Liver (tissue), 9 donors: Measurements from ENCODE around the gene ROBO4. TPM values are rescaled to one million over a fixed set of nuclear protein-coding genes. Genes with fewer than 3 reads are reported as not detected.

Experiments
- DNase-seq: peaks from one replicate; pipeline ENCODE4 v3.0.0-alpha.2; 2017; ENCODE audit warnings: low spot score
- H3K27ac ChIP-seq, 2 donors: one replicate each; pipeline ENCODE4 v1.7.0; 2013; ENCODE audit warnings: inconsistent platforms in 2 of 2, low read length in 2 of 2, control low read depth in 1 of 2, low read depth in 1 of 2, mild to moderate bottlenecking in 1 of 2
- H3K27me3 ChIP-seq, 4 donors: one replicate each; pipeline versions ENCODE4 v1.6.1 to v1.7.0; 2013; ENCODE audit warnings: low read length in 3 of 4, inconsistent platforms in 1 of 4, mild to moderate bottlenecking in 1 of 4, moderate library complexity in 1 of 4; ENCODE audit not compliant: control insufficient read depth in 4 of 4, insufficient read depth in 4 of 4
- H3K36me3 ChIP-seq, 4 donors: one replicate each; pipeline versions ENCODE4 v1.6.1 to v1.7.0; 2013; ENCODE audit warnings: low read length in 3 of 4, mild to moderate bottlenecking in 3 of 4, low read depth in 1 of 4, moderate library complexity in 1 of 4; ENCODE audit not compliant: control insufficient read depth in 4 of 4, insufficient read depth in 3 of 4
- H3K4me1 ChIP-seq, 4 donors: one replicate each; pipeline versions ENCODE4 v1.6.1 to v1.7.0; 2013; ENCODE audit warnings: low read length in 3 of 4, mild to moderate bottlenecking in 3 of 4, moderate library complexity in 1 of 4; ENCODE audit not compliant: control insufficient read depth in 4 of 4, insufficient read depth in 4 of 4
- H3K4me3 ChIP-seq, 3 donors: one replicate each; pipeline versions ENCODE4 v1.6.1 to v1.7.0; 2013; ENCODE audit warnings: low read length in 3 of 3, control low read depth in 1 of 3, low read depth in 1 of 3, mild to moderate bottlenecking in 1 of 3
- H3K9ac ChIP-seq, 2 donors: one replicate each; pipeline ENCODE4 v1.7.0; 2013; ENCODE audit warnings: low read length in 2 of 2, mild to moderate bottlenecking in 2 of 2, moderate library complexity in 2 of 2, control low read depth in 1 of 2, low read depth in 1 of 2
- H3K9me3 ChIP-seq, 4 donors: one replicate each; pipeline versions ENCODE4 v1.6.1 to v1.7.0; 2013; ENCODE audit warnings: low read length in 3 of 4; ENCODE audit not compliant: control insufficient read depth in 4 of 4
- FOXA1 ChIP-seq: IDR thresholded peaks from 2 replicates; pipeline ENCODE4 v1.6.1; 2016; ENCODE audit warnings: antibody characterized with exemption
- GABPA ChIP-seq, 2 donors: IDR thresholded peaks in 1 of 2; conservative IDR thresholded peaks in 1 of 2; 2 replicates each; pipeline ENCODE4 v1.6.1; 2016; ENCODE audit warnings: antibody characterized with exemption in 2 of 2, mild to moderate bottlenecking in 1 of 2, moderate library complexity in 1 of 2
- HNF4A ChIP-seq, 2 donors: conservative IDR thresholded peaks; 2 replicates each; pipeline ENCODE4 v1.6.1; 2016; ENCODE audit warnings: antibody characterized with exemption in 2 of 2, mild to moderate bottlenecking in 2 of 2
- JUND ChIP-seq, 2 donors: IDR thresholded peaks; 2 replicates each; pipeline ENCODE4 v1.6.1; 2016; ENCODE audit warnings: antibody characterized with exemption in 2 of 2
- RXRA ChIP-seq, 2 donors: IDR thresholded peaks; 2 replicates each; pipeline ENCODE4 v1.6.1; 2017 to 2018; ENCODE audit warnings: antibody characterized with exemption in 2 of 2, mild to moderate bottlenecking in 1 of 2
- SP1 ChIP-seq: IDR thresholded peaks from 2 replicates; pipeline ENCODE4 v1.6.1; 2018; ENCODE audit warnings: antibody characterized with exemption, mild to moderate bottlenecking
- TAF1 ChIP-seq: conservative IDR thresholded peaks from 2 replicates; pipeline ENCODE4 v1.6.1; 2016; ENCODE audit warnings: antibody characterized with exemption, mild to moderate bottlenecking
- WGBS: extraction: QIAGEN DNeasy Blood & Tissue Kit; methylation state at CpG from one replicate; pipeline ENCODE4 v1.1.7; 2013; 5-methylcytosine and 5-hydroxymethylcytosine counted together
- polyA plus RNA-seq, 2 donors: library from polyadenylated mRNA; stranded (reverse) in 1 of 2; unstranded in 1 of 2; fragments of 200-250 nt in 1 of 2; fragments of >200 nt in 1 of 2; fragmentation: Nextera tagmentation in 1 of 2; extraction: Ambion mirVana in 1 of 2; gene quantifications; one replicate each; pipeline versions ENCODE4 v1.2.1 to v1.2.3, GENCODE V29; 2013 to 2015
- total RNA-seq, 2 donors: library from RNA; depleted of rRNA; stranded (reverse); fragments of >200 nt; gene quantifications; one replicate each; pipeline ENCODE4 v1.2.3, GENCODE V29; 2014
- TF ChIP-seq, protein P1 (sequence below): IDR thresholded peaks from 2 replicates; pipeline ENCODE4 v1.6.1; 2016; ENCODE audit warnings: antibody characterized with exemption, mild to moderate bottlenecking
- TF ChIP-seq, protein P2 (sequence below): IDR thresholded peaks from 2 replicates; pipeline ENCODE4 v1.6.1; 2016; ENCODE audit warnings: antibody characterized with exemption
- TF ChIP-seq, protein P3 (sequence below): IDR thresholded peaks from 2 replicates; pipeline ENCODE4 v1.6.1; 2016; ENCODE audit warnings: antibody characterized with exemption
- donor health status: healthy.
- donor health status: healthy.
- donor health status: healthy.
- donor health status: healthy.
- donor health status: healthy.

ROBO4 gene
- total and polyA plus RNA-seq, 4 donors = 2.5 to 17.2 (median 7.6) TPM

DNA sequence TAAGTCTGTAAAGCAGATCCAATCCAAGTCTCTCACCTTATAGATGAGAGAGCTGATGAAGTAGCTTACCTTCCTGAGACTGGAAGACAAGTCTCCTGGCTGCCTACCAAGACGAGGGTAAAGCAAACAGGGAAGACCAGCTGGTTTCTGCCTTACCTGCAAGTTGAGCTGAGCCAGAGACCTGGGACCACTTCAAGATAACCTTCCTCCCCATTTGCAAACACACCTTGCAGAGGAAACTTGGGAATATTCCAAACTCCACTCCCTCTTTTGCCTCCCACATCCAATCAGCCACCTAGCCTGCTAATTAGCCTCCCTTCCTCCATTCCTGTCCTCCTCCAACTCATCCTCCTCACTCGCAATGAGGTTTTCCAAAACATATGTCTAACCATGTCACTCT lies 55.8 kb downstream of the ROBO4 start (continued):
- TF ChIP-seq, protein P1, sequence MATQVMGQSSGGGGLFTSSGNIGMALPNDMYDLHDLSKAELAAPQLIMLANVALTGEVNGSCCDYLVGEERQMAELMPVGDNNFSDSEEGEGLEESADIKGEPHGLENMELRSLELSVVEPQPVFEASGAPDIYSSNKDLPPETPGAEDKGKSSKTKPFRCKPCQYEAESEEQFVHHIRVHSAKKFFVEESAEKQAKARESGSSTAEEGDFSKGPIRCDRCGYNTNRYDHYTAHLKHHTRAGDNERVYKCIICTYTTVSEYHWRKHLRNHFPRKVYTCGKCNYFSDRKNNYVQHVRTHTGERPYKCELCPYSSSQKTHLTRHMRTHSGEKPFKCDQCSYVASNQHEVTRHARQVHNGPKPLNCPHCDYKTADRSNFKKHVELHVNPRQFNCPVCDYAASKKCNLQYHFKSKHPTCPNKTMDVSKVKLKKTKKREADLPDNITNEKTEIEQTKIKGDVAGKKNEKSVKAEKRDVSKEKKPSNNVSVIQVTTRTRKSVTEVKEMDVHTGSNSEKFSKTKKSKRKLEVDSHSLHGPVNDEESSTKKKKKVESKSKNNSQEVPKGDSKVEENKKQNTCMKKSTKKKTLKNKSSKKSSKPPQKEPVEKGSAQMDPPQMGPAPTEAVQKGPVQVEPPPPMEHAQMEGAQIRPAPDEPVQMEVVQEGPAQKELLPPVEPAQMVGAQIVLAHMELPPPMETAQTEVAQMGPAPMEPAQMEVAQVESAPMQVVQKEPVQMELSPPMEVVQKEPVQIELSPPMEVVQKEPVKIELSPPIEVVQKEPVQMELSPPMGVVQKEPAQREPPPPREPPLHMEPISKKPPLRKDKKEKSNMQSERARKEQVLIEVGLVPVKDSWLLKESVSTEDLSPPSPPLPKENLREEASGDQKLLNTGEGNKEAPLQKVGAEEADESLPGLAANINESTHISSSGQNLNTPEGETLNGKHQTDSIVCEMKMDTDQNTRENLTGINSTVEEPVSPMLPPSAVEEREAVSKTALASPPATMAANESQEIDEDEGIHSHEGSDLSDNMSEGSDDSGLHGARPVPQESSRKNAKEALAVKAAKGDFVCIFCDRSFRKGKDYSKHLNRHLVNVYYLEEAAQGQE = no peak
- TF ChIP-seq, protein P2, sequence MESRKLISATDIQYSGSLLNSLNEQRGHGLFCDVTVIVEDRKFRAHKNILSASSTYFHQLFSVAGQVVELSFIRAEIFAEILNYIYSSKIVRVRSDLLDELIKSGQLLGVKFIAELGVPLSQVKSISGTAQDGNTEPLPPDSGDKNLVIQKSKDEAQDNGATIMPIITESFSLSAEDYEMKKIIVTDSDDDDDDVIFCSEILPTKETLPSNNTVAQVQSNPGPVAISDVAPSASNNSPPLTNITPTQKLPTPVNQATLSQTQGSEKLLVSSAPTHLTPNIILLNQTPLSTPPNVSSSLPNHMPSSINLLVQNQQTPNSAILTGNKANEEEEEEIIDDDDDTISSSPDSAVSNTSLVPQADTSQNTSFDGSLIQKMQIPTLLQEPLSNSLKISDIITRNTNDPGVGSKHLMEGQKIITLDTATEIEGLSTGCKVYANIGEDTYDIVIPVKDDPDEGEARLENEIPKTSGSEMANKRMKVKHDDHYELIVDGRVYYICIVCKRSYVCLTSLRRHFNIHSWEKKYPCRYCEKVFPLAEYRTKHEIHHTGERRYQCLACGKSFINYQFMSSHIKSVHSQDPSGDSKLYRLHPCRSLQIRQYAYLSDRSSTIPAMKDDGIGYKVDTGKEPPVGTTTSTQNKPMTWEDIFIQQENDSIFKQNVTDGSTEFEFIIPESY = no peak
- no peak for TF ChIP-seq SP1

DNA sequence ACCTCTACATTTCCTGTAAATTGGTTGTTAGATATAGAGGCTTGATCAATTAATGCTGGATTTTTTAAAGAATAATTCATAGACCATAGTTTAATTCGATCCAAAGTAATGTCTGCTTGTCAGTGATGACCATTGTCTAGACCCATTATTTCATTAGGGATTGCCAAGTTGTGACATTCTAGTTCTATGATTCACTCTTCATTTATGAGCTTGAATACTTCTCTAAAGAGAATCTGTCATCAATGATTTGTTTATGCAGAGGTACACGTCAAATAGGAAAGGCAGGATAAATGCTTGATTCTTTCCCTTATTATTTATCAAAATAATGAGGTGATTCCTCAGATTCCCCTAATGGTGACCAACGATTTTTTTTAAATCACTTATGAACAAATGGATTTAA lies 56.5 kb downstream of the ROBO4 start:
- Histone ChIP-seq H3K27ac (no peak overlapping the region), H3K4me3 (no peak overlapping the region), H3K9ac (no peak overlapping the region), H3K36me3 (no peaks in the 10 kb centered on the region), H3K9me3 (no peaks in the 10 kb centered on the region), H3K4me1 (peaks cover 8 to 13% (median 11%) of the 10 kb centered on the region in 4 donors), H3K27me3 (peaks cover 10 to 58% (median 29%) of the 10 kb centered on the region in 4 donors)
- no peak for DNase-seq
- WGBS = 28% methylated on average over 3 of the region's 3 CpGs
- TF ChIP-seq SP1 = no peak
- TF ChIP-seq HNF4A (conservative IDR thresholded peaks at IDR 0.05) = no peak
- no peak for TF ChIP-seq TAF1
- no peak for TF ChIP-seq JUND (IDR thresholded peaks at IDR 0.05)
- TF ChIP-seq GABPA (IDR thresholded peaks at IDR 0.05 in 1 of 2, conservative IDR thresholded peaks at IDR 0.05 in 1 of 2) = no peak
- TF ChIP-seq, protein P3, sequence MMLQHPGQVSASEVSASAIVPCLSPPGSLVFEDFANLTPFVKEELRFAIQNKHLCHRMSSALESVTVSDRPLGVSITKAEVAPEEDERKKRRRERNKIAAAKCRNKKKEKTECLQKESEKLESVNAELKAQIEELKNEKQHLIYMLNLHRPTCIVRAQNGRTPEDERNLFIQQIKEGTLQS = no peak
- TF ChIP-seq FOXA1 = no peak
- TF ChIP-seq RXRA (IDR thresholded peaks at IDR 0.05) = no peak

DNA sequence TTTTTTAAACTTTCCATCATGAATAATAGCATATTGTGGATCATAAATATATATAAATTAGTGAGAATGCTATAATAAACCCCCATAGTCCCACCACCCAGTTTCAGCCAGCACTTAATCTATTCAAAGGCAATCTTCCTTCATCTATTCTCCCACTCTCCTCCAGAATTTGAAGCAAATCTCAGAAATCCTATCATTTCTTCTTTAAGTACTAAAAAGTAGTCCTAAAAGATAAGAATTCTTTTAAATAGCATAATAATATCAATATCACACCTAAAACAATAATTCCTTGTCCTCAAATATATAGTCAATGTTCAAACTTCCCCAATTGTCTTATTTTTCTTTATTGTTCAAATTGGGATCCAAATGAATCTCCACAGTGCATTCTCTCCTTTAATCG lies 57.0 kb downstream of the ROBO4 start:
- no peak for DNase-seq
- Histone ChIP-seq H3K4me3 (no peak overlapping the region), H3K9me3 (no peaks in the 10 kb centered on the region), H3K27me3 (peaks cover 10 to 57% (median 28%) of the 10 kb centered on the region in 4 donors), H3K4me1 (peaks cover 8 to 13% (median 12%) of the 10 kb centered on the region in 4 donors), H3K36me3 (no peaks in the 10 kb centered on the region), H3K9ac (no peak overlapping the region), H3K27ac (no peak overlapping the region)
- no peak for TF ChIP-seq GABPA (IDR thresholded peaks at IDR 0.05 in 1 of 2, conservative IDR thresholded peaks at IDR 0.05 in 1 of 2)
- 41% methylated on average over 1 of the region's 1 CpG for WGBS
